SK-N-SH (cell line): ENCODE results near the gene GRK1.

ENCODE experiments used
- CHD2 ChIP-seq: fragments of 150-350 bp; IDR thresholded peaks from 2 replicates; pipeline ENCODE4 v1.6.1; 2018; ENCODE audit warnings: low read length; ENCODE audit not compliant: partially characterized antibody
- CTCF ChIP-seq: fragments of 200-600 bp; sonication (generic); IDR thresholded peaks from 2 replicates; pipeline ENCODE4 v1.6.1; 2017; ENCODE audit warnings: antibody characterized with exemption, mild to moderate bottlenecking, moderate library complexity
- EP300 ChIP-seq, 2 experiments: IDR thresholded peaks; 2 replicates each; pipeline versions ENCODE4 v1.4.0 to v1.6.1; 2012; ENCODE audit warnings: borderline replicate concordance in 1 of 2, low read depth in 1 of 2, low read length in 1 of 2
- EZH2phosphoT487 ChIP-seq: fragments of 200-600 bp; sonication (generic); IDR thresholded peaks from 2 replicates; pipeline ENCODE4 v1.6.1; 2017; ENCODE audit warnings: low read depth, mixed run types, mild to moderate bottlenecking, antibody characterized with exemption, moderate library complexity, borderline replicate concordance
- FOXM1 ChIP-seq: IDR thresholded peaks from 2 replicates; pipeline ENCODE4 v1.4.0; 2012; ENCODE audit warnings: low read depth, mild to moderate bottlenecking
- JUND ChIP-seq: IDR thresholded peaks from 2 replicates; pipeline ENCODE4 v1.4.0; 2012
- MXI1 ChIP-seq: IDR thresholded peaks from 2 replicates; pipeline ENCODE4 v1.6.1; 2012; ENCODE audit warnings: mild to moderate bottlenecking, low read depth, low read length, improper control_type of control experiment
- POLR2AphosphoS5 ChIP-seq: IDR thresholded peaks from 2 replicates; pipeline ENCODE4 v1.6.1; 2012; ENCODE audit warnings: low read depth, low read length
- RXRA ChIP-seq: IDR thresholded peaks from 2 replicates; pipeline ENCODE4 v1.4.0; 2012; ENCODE audit warnings: low read depth, mild to moderate bottlenecking, borderline replicate concordance
- SIN3A ChIP-seq: IDR thresholded peaks from 2 replicates; pipeline ENCODE4 v1.6.1; 2012; ENCODE audit warnings: low read depth, mild to moderate bottlenecking, low read length, moderate library complexity, borderline replicate concordance
- TEAD4 ChIP-seq: IDR thresholded peaks from 2 replicates; pipeline ENCODE4 v1.4.0; 2012; ENCODE audit warnings: mild to moderate bottlenecking, borderline replicate concordance; ENCODE audit not compliant: insufficient read depth
- YY1 ChIP-seq: IDR thresholded peaks from 2 replicates; pipeline ENCODE4 v1.4.0; 2012; ENCODE audit warnings: low read depth, mild to moderate bottlenecking
- TF ChIP-seq, protein P1 (sequence below): IDR thresholded peaks from 2 replicates; pipeline ENCODE4 v1.4.0; 2012; ENCODE audit warnings: low read depth, borderline replicate concordance

- TF ChIP-seq CTCF (no peak), POLR2AphosphoS5 (no peak), JUND (no peak), RXRA (no peak), YY1 (no peak), EZH2phosphoT487 (no peak), EP300 (IDR thresholded peaks at IDR 0.05; ENCODE audit: borderline replicate concordance in 1 of 2, low read depth in 1 of 2, low read length in 1 of 2) (no peak), CHD2 (no peak), SIN3A (no peak), MXI1 (no peak), FOXM1 (no peak), TEAD4 (no peak)
- TF ChIP-seq, protein P1, sequence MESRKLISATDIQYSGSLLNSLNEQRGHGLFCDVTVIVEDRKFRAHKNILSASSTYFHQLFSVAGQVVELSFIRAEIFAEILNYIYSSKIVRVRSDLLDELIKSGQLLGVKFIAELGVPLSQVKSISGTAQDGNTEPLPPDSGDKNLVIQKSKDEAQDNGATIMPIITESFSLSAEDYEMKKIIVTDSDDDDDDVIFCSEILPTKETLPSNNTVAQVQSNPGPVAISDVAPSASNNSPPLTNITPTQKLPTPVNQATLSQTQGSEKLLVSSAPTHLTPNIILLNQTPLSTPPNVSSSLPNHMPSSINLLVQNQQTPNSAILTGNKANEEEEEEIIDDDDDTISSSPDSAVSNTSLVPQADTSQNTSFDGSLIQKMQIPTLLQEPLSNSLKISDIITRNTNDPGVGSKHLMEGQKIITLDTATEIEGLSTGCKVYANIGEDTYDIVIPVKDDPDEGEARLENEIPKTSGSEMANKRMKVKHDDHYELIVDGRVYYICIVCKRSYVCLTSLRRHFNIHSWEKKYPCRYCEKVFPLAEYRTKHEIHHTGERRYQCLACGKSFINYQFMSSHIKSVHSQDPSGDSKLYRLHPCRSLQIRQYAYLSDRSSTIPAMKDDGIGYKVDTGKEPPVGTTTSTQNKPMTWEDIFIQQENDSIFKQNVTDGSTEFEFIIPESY: no peak
Observed at GRCh38 chr13:113638173-113638746, 28.8 kb upstream of the GRK1 start.
